ENCODE measurements around the gene PDIA5. TPM values are rescaled to one million over a fixed set of nuclear protein-coding genes. Genes with fewer than 3 reads are reported as not detected.

Gene PDIA5
- total RNA-seq, 6 donors from 2014 or later: 25.1 to 38.8 (median 32.9) TPM

DNA sequence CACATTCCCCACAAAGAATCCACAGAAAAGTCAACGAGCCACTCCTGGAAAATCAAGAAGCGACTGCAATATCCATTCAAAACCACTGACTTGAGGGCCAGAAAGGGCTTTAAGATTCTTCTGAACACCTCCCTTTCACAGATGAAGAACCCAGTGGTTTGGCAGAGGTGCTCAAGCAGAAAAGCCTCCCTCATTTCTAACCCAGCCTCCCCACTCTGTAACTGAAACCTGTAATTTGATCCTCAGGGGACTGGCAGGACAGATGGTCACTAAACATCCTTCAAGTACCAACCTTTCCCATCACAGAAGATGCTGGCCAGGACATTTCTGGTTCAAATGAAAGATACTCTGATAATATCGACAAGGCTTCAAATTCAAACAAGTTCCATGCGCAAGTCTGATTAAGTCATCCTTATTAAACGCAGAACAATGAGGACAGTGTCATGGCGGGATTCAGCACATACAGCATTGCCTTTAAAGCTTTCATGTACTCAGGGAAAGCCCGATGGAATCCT lies 44.8 kb upstream of the PDIA5 start:
- 80 to 86% methylated on average over 7 of the region's 7 CpGs for WGBS, 2 donors
- TF ChIP-seq CTCF (IDR thresholded peaks at IDR 0.05): no peak
- TF ChIP-seq POLR2AphosphoS5 (IDR thresholded peaks at IDR 0.05): no peak
- no peak for TF ChIP-seq POLR2A (IDR thresholded peaks at IDR 0.05)
- TF ChIP-seq EP300 (IDR thresholded peaks at IDR 0.05): no peak
- Histone ChIP-seq H3K27me3 (peaks cover 0 to 14% (median 8%) of the 10 kb centered on the region in 4 donors), H3K27ac (no peak overlapping the region), H3K4me1 (peaks cover 9 to 20% (median 12%) of the 10 kb centered on the region in 4 donors), H3K36me3 (no peaks in the 10 kb centered on the region), H3K4me3 (no peak overlapping the region), H3K9me3 (no peaks in the 10 kb centered on the region)
- ATAC-seq (ENCODE audit: low FRiP score in 2 of 2) (no peak), DNase-seq (no peak)

DNA sequence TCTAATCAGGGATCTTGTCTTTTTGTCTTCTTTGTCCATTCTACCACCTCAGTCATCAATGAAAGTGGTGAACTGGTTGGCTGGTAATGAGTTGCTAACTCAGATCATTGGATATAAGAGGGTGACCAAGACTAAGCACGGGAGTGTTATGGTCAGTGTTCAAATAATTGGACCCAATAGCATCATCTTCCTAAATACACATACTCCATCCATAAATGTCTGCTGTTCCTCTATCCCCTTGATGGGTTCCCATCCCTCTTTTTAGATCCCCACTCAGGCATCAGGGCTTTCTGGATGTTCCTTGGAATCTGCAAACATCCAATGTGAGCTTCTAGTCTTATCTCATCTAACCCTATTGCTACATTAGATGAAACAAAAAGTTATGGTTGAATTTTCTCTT lies 42.8 kb upstream of the PDIA5 start:
- TF ChIP-seq POLR2A (IDR thresholded peaks at IDR 0.05) (no peak), CTCF (IDR thresholded peaks at IDR 0.05) (no peak), POLR2AphosphoS5 (IDR thresholded peaks at IDR 0.05) (no peak), EP300 (IDR thresholded peaks at IDR 0.05) (no peak)
- Histone ChIP-seq H3K27me3 (peaks cover 0 to 28% (median 18%) of the 10 kb centered on the region in 4 donors), H3K27ac (no peak overlapping the region), H3K4me3 (no peak overlapping the region), H3K4me1 (peaks cover 28 to 38% (median 30%) of the 10 kb centered on the region in 4 donors), H3K36me3 (no peaks in the 10 kb centered on the region), H3K9me3 (no peaks in the 10 kb centered on the region)
- 100% methylated on average over 1 of the region's 1 CpG for WGBS, 2 donors
- DNase-seq (no peak), ATAC-seq (ENCODE audit: low FRiP score in 2 of 2) (no peak)

DNA sequence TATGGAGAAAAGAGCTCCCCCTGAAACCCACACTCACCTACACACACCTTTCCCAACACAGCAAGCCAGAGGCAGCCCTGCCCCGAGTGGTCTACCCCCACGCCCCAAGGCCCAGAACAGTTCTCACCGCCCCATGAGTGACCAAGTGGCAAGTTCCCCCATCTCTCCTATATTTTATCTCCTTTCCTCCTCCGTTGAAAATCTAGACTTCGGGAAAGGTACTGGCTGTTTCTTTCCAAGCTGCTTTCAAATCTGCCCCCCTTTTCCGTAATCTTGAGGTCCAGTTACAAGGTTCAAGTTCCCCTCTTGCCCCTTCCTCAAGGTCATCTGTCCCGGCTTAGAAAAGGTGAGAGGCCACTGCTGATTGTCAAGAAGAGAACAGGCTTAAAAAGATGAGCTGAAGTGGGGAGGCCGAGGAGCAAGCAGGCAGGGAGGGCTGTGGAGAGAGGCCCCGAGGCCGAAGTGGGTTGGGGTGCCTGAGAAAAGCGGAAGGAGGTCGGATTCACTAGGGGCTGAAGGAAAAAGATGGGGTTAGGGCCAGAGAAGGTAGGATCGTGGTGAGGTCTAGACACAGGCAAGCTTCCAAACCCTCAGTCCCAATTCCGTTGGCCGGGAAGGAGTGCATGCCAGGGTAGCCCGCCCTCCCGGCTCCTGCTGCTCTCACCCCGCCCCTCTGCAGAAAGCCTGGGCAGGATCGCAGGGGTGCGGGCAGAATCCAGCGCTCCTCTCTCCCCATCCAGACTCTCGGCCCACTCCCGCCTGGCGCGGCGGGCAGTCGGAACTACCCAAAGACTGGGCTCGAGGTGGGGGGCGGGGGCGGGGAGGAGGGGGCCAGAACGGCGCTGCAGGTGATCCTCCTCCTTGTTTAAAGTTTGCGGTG lies 40.9 kb upstream of the PDIA5 start:
- DNase-seq: no peak
- no peaks in the 10 kb centered on the region for H3K9me3 ChIP-seq
- WGBS, 2 donors: 31 to 43% methylated on average over 17 to 32 of the region's 33 CpGs
- TF ChIP-seq EP300 (IDR thresholded peaks at IDR 0.05) (no peak), CTCF (IDR thresholded peaks at IDR 0.05) (no peak), POLR2AphosphoS5 (IDR thresholded peaks at IDR 0.05) (no peak), POLR2A (IDR thresholded peaks at IDR 0.05) (no peak)
- no peak for ATAC-seq (ENCODE audit: low FRiP score in 2 of 2)
- H3K4me1 ChIP-seq: peaks cover 28 to 38% (median 30%) of the 10 kb centered on the region in 4 donors
- H3K27me3 ChIP-seq: peaks cover 0 to 31% (median 18%) of the 10 kb centered on the region in 4 donors
- H3K27ac ChIP-seq: no peak overlapping the region
- H3K36me3 ChIP-seq: no peaks in the 10 kb centered on the region
- H3K4me3 ChIP-seq: peak overlapping the region; percentile 31 to 70 (median 58)

DNA sequence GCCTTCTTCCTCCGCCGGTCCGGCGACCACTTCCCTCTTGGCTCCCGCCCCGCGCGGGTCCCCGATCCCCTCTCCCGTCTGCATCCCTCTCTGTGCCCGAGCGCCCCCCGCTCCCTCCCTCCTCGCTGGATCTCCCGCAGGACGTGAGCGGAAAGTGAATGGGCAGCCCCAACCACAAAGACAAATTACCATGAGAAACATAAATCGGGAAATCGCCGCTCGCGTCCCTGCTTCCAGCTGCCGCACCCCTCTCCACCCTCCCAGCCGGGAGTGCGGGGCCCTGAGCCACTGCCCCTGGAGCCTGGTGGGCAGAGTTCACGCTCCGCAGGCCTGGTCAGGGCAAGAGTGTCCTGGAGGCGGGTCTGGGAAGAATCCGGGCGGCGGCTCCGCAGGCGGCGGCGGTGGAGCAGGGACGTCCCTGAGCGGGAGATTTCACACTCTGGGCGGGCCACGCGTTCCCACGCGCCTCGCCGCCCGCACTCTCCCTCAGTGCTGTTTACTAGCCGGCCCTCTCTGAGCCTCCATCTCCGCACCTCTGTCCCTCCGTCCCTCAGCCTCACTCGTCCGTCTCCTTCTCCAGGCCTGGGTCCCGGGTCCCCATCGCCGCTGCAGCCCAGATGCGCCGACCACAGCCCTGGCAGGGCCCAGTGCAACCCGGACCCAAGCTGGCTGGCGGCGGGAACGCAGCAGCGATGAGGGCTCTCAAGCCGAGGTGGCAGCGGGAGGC lies 40.1 kb upstream of the PDIA5 start:
- no peaks in the 10 kb centered on the region for H3K36me3 ChIP-seq
- TF ChIP-seq POLR2A (IDR thresholded peaks at IDR 0.05) (no peak), EP300 (IDR thresholded peaks at IDR 0.05) (no peak), POLR2AphosphoS5 (IDR thresholded peaks at IDR 0.05) (no peak), CTCF (IDR thresholded peaks at IDR 0.05) (no peak)
- ATAC-seq (ENCODE audit: low FRiP score in 2 of 2) (peak in 1 of 2 donors; percentile 62), DNase-seq (peak; percentile 22 to 89)
- WGBS, 2 donors: 0% methylated on average over 27 to 49 of the region's 62 CpGs
- peak overlapping the region in 1 of 4 donors; percentile 55 for H3K27ac ChIP-seq
- H3K9me3 ChIP-seq: no peaks in the 10 kb centered on the region
- H3K27me3 ChIP-seq: peaks cover 0 to 31% (median 18%) of the 10 kb centered on the region in 4 donors
- peaks cover 28 to 38% (median 31%) of the 10 kb centered on the region in 4 donors for H3K4me1 ChIP-seq
- peak overlapping the region; percentile 50 to 70 (median 58) for H3K4me3 ChIP-seq

Data from upper lobe of left lung (tissue), 6 donors.